ENCODE measurements around the gene VSIG4.

Gene VSIG4

GRCh38 chrX:66049056-66049455 is 9.2 kb upstream of the VSIG4 start:
- Histone ChIP-seq H3K9ac (ENCODE audit: low read depth, low read length, poor library complexity, severe bottlenecking) (no peak overlapping the region), H3F3A (ENCODE audit: low read depth) (no peaks in the 10 kb centered on the region), H3K9me2 (replicated peaks; ENCODE audit: low read depth, low read length) (no peaks in the 10 kb centered on the region), H3K36me3 (ENCODE audit: insufficient read depth, low read length) (no peaks in the 10 kb centered on the region), H4K20me1 (ENCODE audit: insufficient read depth, low read length, poor library complexity, severe bottlenecking) (no peaks in the 10 kb centered on the region), H3K9me3 (ENCODE audit: insufficient read depth, low read depth, low read length) (no peaks in the 10 kb centered on the region), H3K4me2 (ENCODE audit: low read depth, low read length, poor library complexity, severe bottlenecking) (no peak overlapping the region), H3K79me2 (ENCODE audit: insufficient read depth, low read length) (no peaks in the 10 kb centered on the region), H3K4me1 (ENCODE audit: insufficient read depth, low read length, poor library complexity, severe bottlenecking) (peaks cover 13% of the 10 kb centered on the region), H2AFZ (ENCODE audit: low read length) (no peak overlapping the region), H3K4me3 (ENCODE audit: low read length, poor library complexity, severe bottlenecking) (no peak overlapping the region), H3K27me3 (ENCODE audit: insufficient read depth, low read length, poor library complexity, severe bottlenecking) (no peaks in the 10 kb centered on the region)
- no peak for TF ChIP-seq EZH2phosphoT487 (IDR thresholded peaks at IDR 0.05; ENCODE audit: borderline replicate concordance)
- TF ChIP-seq CTCF (conservative IDR thresholded peaks at IDR 0.05; ENCODE audit: low read length), result no peak

- TF ChIP-seq CTCF (conservative IDR thresholded peaks at IDR 0.05; ENCODE audit: low read length) (no peak), EZH2phosphoT487 (IDR thresholded peaks at IDR 0.05; ENCODE audit: borderline replicate concordance) (no peak)
- Histone ChIP-seq H3K27me3 (ENCODE audit: insufficient read depth, low read length, poor library complexity, severe bottlenecking) (no peaks in the 10 kb centered on the region), H3K36me3 (ENCODE audit: insufficient read depth, low read length) (no peaks in the 10 kb centered on the region), H3F3A (ENCODE audit: low read depth) (no peaks in the 10 kb centered on the region), H3K4me1 (ENCODE audit: insufficient read depth, low read length, poor library complexity, severe bottlenecking) (peaks cover 19% of the 10 kb centered on the region), H3K4me3 (ENCODE audit: low read length, poor library complexity, severe bottlenecking) (no peak overlapping the region), H2AFZ (ENCODE audit: low read length) (peak overlapping the region; percentile 68; the same call in 1 of the 2 replicates), H3K9me3 (ENCODE audit: insufficient read depth, low read depth, low read length) (no peaks in the 10 kb centered on the region), H3K9me2 (replicated peaks; ENCODE audit: low read depth, low read length) (no peaks in the 10 kb centered on the region), H3K9ac (ENCODE audit: low read depth, low read length, poor library complexity, severe bottlenecking) (no peak overlapping the region), H3K4me2 (ENCODE audit: low read depth, low read length, poor library complexity, severe bottlenecking) (peak overlapping the region; percentile 35), H3K79me2 (ENCODE audit: insufficient read depth, low read length) (no peaks in the 10 kb centered on the region), H4K20me1 (ENCODE audit: insufficient read depth, low read length, poor library complexity, severe bottlenecking) (no peaks in the 10 kb centered on the region)
Observed at GRCh38 chrX:66046612-66047235, 6.8 kb upstream of the VSIG4 start.

GRCh38 chrX:66045894-66046293 is 6.0 kb upstream of the VSIG4 start:
- TF ChIP-seq EZH2phosphoT487 (IDR thresholded peaks at IDR 0.05; ENCODE audit: borderline replicate concordance), result no peak
- TF ChIP-seq CTCF (conservative IDR thresholded peaks at IDR 0.05; ENCODE audit: low read length), result no peak
- no peaks in the 10 kb centered on the region for H3K36me3 ChIP-seq (ENCODE audit: insufficient read depth, low read length)
- no peaks in the 10 kb centered on the region for H4K20me1 ChIP-seq (ENCODE audit: insufficient read depth, low read length, poor library complexity, severe bottlenecking)

More at GRCh38 chrX:66045894-66046293, 6.0 kb upstream of the VSIG4 start:
- H3K4me2 ChIP-seq (ENCODE audit: low read depth, low read length, poor library complexity, severe bottlenecking), result no peak overlapping the region
- H3K9ac ChIP-seq (ENCODE audit: low read depth, low read length, poor library complexity, severe bottlenecking), result no peak overlapping the region
- no peaks in the 10 kb centered on the region for H3K9me3 ChIP-seq (ENCODE audit: insufficient read depth, low read depth, low read length)
- H3K27me3 ChIP-seq (ENCODE audit: insufficient read depth, low read length, poor library complexity, severe bottlenecking), result no peaks in the 10 kb centered on the region
- no peaks in the 10 kb centered on the region for H3K79me2 ChIP-seq (ENCODE audit: insufficient read depth, low read length)
- H3K4me3 ChIP-seq (ENCODE audit: low read length, poor library complexity, severe bottlenecking), result no peak overlapping the region
- H2AFZ ChIP-seq (ENCODE audit: low read length), result 0 out of 2 replicates have a peak overlapping the region, but pooled peaks have one; percentile 68
- peaks cover 19% of the 10 kb centered on the region for H3K4me1 ChIP-seq (ENCODE audit: insufficient read depth, low read length, poor library complexity, severe bottlenecking)
- no peaks in the 10 kb centered on the region for H3F3A ChIP-seq (ENCODE audit: low read depth)
- no peaks in the 10 kb centered on the region for H3K9me2 ChIP-seq (replicated peaks; ENCODE audit: low read depth, low read length)

All from Loucy (cell line).